Measurements from ENCODE around the gene P4HB. TPM values are rescaled to one million over a fixed set of nuclear protein-coding genes. Genes with fewer than 3 reads are reported as not detected.

P4HB gene
- total and polyA plus RNA-seq, 2 donors (not counting 1 experiment from before 2014, with no cell fraction given) = 37.4 to 191 TPM

GRCh38 chr17:81812571-81813370 is 47.6 kb downstream of the P4HB start:
- ChIA-PET CTCF (no interaction called here), POLR2A (interaction anchor here (0.6 kb wide), 1 partner anchor 73 kb away, joined by 4 read pairs; no protein-coding TSS in a partner anchor)
- intact Hi-C loops (cut with micrococcal nuclease) = no loop called here
- ATAC-seq (ENCODE audit: low read depth) = no peak
- H3K9me3 Mint-ChIP-seq (ENCODE audit: insufficient read depth) = no peaks in the 10 kb centered on the region
- no peaks in the 10 kb centered on the region for H3K4me1 ChIP-seq (ENCODE audit: control insufficient read depth in 2 of 2, insufficient read depth in 2 of 2, low read length in 2 of 2)
- DNase-seq = no peak
- H3K27me3 ChIP-seq (replicated peaks in 1 of 4; ENCODE audit: control extremely low read depth in 1 of 4, control insufficient read depth in 3 of 4, insufficient read depth in 4 of 4, low read length in 3 of 4) = peaks cover 0 to 11% (median under 1%) of the 10 kb centered on the region in 4 experiments
- no peaks in the 10 kb centered on the region for H3K36me3 ChIP-seq (replicated peaks in 1 of 2; ENCODE audit: control extremely low read depth in 1 of 2, control insufficient read depth in 1 of 2, extremely low read depth in 1 of 2, insufficient read depth in 2 of 2, low read length in 1 of 2)
- peaks cover 0 to 3% (median 0%) of the 10 kb centered on the region in 3 donors for H3K9me3 ChIP-seq (ENCODE audit: control extremely low read depth in 1 of 3, control insufficient read depth in 2 of 3, insufficient read depth in 1 of 3, low read length in 2 of 3)
- TF ChIP-seq CTCF (IDR thresholded peaks at IDR 0.05) (no peak), EZH2 (IDR thresholded peaks at IDR 0.05; ENCODE audit: borderline replicate concordance, insufficient read depth, low read depth, low read length, poor library complexity, severe bottlenecking) (no peak)
- H3K27me3 Mint-ChIP-seq = peaks cover 22% of the 10 kb centered on the region
- WGBS (ENCODE audit: insufficient coverage) = 88% methylated on average over 38 of the region's 45 CpGs
- no peak overlapping the region for H2AFZ ChIP-seq (ENCODE audit: insufficient read depth, low read depth, low read length, poor library complexity, severe bottlenecking)
- H3K9ac ChIP-seq (ENCODE audit: low read length) = no peak overlapping the region
- H3K4me3 Mint-ChIP-seq = no peak overlapping the region
- no peaks in the 10 kb centered on the region for H4K20me1 ChIP-seq (ENCODE audit: control insufficient read depth, insufficient read depth, low read length, poor library complexity, severe bottlenecking)
- H3K4me1 Mint-ChIP-seq = no peaks in the 10 kb centered on the region
- H3K4me3 ChIP-seq (ENCODE audit: control extremely low read depth in 1 of 5, extremely low read depth in 1 of 5, insufficient read depth in 1 of 5, low read depth in 2 of 5, low read length in 4 of 5) = no peak overlapping the region
- no peaks in the 10 kb centered on the region for H3K79me2 ChIP-seq (ENCODE audit: control insufficient read depth, insufficient read depth, low read length)
- no peak overlapping the region for H3K27ac Mint-ChIP-seq
- no peak overlapping the region for H3K4me2 ChIP-seq (replicated peaks; ENCODE audit: low read depth, low read length, poor library complexity, severe bottlenecking)
- no peak overlapping the region for H3K27ac ChIP-seq (ENCODE audit: low read length in 2 of 2)

Data from B cell (primary cell).